AG09319 (cell line): ENCODE data around the gene MIEN1.

ENCODE experiments used
- DNase-seq: peaks from one replicate; pipeline ENCODE4 v3.0.0-alpha.2; 2010; ENCODE audit warnings: low read depth; ENCODE audit errors: extremely low read depth
- TF ChIP-seq, protein P1 (sequence below): IDR thresholded peaks from 2 replicates; pipeline ENCODE4 v1.5.1; 2011; ENCODE audit warnings: low read depth, mild to moderate bottlenecking, inconsistent platforms, low read length, moderate library complexity

Gene MIEN1, protein sequence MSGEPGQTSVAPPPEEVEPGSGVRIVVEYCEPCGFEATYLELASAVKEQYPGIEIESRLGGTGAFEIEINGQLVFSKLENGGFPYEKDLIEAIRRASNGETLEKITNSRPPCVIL

DNA sequence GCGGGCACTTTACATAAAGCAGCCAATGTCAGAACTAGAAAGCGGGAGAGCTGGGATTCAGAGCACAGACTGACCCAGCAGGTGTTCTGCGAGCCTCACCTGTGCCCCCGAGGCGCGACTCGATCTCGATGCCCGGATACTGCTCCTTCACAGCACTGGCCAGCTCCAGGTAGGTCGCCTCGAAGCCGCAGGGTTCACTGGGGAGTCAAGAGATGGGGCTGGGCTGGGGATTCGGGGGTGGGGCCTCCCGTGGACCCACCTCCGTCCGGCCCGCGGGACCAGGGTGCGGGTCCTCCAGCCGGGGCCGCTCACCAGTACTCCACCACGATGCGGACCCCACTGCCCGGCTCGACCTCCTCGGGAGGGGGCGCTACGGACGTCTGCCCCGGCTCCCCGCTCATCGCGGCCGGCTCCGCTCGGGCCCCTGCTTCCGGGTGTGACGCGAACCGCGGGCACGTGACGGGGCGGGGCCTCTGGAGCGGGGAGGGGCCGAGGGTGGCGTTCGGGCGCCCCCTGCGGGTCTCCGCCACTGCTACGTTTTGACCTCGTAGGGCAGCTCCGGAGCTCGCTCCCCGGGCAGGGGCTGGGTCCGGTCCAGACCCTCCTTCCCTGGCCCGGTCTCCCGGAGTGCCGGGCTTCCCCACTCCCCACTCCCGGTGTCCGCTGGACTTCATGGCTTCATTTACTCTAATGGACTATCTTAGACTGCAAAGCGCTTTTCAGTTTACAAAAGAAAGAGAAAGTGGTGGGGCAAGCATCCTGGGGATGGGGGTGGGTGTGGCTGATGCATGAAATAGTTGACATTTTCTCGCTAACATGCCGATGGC, at the start of gene MIEN1:
Gene MIEN1 (minus strand): TSS at position 438 of the 827 bp plus-strand sequence. CDS start 37 bp downstream, at position 401.
- DNase-seq = peak; percentile 47
- TF ChIP-seq, protein P1, sequence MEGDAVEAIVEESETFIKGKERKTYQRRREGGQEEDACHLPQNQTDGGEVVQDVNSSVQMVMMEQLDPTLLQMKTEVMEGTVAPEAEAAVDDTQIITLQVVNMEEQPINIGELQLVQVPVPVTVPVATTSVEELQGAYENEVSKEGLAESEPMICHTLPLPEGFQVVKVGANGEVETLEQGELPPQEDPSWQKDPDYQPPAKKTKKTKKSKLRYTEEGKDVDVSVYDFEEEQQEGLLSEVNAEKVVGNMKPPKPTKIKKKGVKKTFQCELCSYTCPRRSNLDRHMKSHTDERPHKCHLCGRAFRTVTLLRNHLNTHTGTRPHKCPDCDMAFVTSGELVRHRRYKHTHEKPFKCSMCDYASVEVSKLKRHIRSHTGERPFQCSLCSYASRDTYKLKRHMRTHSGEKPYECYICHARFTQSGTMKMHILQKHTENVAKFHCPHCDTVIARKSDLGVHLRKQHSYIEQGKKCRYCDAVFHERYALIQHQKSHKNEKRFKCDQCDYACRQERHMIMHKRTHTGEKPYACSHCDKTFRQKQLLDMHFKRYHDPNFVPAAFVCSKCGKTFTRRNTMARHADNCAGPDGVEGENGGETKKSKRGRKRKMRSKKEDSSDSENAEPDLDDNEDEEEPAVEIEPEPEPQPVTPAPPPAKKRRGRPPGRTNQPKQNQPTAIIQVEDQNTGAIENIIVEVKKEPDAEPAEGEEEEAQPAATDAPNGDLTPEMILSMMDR = peak; percentile 72

DNA sequence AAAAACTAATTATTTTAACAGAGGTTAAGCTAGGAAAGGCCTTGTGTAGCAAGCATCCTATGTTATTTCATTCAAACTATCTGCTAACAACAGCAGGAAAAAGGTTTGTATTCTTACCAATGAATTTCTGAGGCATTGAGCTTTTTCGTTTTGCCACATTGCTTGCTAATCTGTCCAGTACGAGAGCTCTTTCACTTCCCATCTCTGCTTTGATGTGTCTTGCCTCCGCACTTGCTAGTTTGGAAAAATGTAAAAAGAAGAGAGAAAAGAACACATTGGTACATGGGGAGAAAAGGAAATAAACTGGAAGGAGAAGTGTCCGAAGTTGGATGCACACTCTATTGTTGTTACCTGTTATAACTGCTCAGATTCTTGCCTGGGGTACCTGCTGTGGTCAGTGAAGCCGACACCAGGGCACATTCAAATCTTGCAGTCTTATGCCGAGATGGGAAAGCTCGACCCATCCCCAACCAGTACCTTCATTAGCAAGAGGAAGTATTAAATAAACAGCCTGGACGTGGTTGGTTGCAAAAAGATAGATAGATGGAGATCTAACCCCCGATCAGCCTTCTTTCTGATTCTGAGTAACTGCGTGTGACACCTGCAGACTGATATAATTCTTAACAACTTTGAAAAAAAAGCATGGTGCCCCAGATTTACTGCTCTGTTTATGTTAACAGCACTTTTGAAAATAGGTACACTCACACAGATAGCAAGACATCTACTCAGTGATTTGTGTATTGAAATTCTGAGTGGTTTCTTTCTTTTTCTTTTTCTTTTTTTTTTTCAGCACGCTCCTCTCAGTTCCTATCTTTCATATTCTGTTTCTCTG, 47.4 kb upstream of the MIEN1 start:
- DNase-seq = no peak
- TF ChIP-seq, protein P1 = no peak

DNA sequence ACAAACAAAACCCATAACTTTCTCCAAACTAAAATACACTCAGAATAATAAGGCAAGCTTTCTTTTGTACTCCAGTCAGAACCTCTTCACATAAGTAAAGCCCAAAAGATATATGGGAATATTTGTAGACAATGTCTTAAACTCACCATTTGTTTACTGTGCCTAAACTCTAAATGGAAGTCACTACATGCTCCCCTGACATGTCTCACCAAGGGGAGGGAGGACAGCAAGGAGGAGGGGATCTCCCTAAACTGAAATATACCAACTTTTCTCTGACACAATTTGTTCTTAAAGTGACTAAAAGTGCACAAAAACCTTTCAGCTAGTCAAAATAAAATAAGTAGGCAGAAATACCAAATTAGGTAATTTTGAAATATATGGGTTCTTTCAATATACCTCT, 45.9 kb upstream of the MIEN1 start:
- TF ChIP-seq, protein P1 = no peak
- DNase-seq = no peak

DNA sequence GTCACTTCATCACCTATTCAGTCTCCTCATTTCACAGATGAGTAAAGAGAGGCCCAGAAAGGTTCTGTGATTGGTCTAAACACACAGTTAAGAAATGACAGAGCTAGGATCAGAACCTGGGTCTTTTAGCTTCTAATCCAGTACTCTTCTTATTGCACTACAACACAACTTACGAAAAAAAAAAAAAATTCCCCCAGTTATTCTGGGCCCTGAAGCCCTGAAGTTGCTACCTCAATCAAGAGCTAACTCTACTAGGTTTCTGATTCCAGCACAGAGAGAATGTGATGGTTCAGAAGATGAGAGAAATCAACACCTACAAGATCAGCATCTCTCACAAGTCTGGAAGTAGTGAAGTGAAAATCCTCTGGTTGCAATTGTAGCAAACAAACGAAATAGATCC, 44.7 kb upstream of the MIEN1 start:
- TF ChIP-seq, protein P1 = no peak
- no peak for DNase-seq

DNA sequence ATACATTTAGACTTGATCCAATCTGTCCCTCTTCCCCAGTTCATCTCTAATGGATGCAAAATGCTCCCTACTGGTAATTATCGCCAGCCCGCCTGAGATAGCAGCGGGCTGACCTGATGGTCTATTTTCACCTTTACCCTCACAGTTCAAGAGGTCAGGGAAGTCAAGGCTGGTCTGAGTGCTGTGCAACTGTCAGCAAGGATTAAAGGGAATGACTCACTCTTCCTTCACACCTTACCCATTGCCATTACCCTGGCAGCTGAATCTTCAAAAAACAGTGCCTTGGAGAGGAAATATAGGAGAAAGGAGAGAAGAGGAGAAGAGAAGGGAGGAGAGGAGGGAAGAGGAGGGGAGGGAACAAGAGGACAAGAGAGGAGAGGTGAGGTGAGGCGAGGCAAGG, 43.7 kb upstream of the MIEN1 start:
- DNase-seq = no peak
- TF ChIP-seq, protein P1 = no peak

DNA sequence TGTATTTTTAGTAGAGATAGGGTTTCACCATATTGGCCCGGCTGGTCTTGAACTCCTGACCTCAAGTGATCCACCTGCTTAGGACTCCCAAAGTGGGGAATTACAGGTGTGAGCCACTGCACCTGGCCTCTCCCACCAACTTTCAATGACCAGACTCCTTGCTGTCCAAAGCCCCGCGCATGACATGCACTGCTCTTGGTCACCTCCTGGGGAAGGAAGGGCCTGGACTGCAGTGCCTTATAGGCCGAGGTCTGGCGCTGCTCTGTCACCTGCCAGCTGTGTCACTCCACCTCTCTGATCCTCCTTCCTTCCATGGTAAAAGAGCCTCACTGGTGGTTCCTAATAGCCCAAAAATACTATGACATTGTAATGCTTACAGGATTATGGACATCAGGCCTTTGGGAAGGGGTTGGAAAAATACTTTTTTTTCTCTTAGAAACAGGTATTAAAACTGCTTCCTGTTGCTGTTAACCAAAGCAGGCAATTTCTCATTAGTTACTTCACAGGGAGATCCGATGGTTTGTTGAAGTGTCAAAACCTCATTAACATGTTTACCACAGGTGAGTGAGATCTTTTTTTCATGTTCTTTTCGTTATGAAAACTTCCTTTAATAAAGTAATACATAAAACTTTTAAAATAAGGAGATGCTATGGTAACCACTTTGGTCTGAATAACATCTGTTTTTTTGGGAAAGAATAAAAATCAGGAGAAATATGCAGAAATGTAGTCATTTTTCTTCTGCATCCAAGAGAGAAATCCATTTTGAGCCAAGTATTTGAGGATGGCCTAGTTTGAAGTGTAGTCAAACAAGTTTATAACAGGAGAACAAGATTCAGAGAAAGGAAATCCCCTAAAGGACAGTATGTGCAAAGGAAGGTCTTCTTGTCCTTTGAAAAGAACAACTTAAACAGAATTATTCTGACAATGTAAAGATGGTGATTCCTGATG, 42.9 kb upstream of the MIEN1 start:
- TF ChIP-seq, protein P1 = no peak

More for the DNA sequence above, 42.9 kb upstream of the MIEN1 start:
- DNase-seq = no peak
